Lung (tissue), 12 donors: ENCODE results near the gene NECTIN4. TPM values are rescaled to one million over a fixed set of nuclear protein-coding genes. Genes with fewer than 3 reads are reported as not detected.
A peak's percentile ranks its signal among the peaks of the same experiment; 100 is the strongest.

Source experiments
- ATAC-seq: fragments of 200-7000 bp; cut with Tn5 transposase; one replicate; pipeline ENCODE4 v1.9.1; 2020; ENCODE audit warnings: moderate number of reproducible peaks; ENCODE audit not compliant: insufficient read depth, low FRiP score
- DNase-seq, 3 donors: peaks; one replicate each; pipeline ENCODE4 v3.0.0-alpha.2; 2013 to 2017
- H3K27ac ChIP-seq, 2 donors: one replicate each; pipeline ENCODE4 v1.5.1; 2013; ENCODE audit warnings: mild to moderate bottlenecking in 2 of 2, moderate library complexity in 2 of 2, control low read depth in 1 of 2, inconsistent platforms in 1 of 2, low read depth in 1 of 2, low read length in 1 of 2
- H3K27me3 ChIP-seq, 3 donors: one replicate each; pipeline ENCODE4 v1.5.1; 2013; ENCODE audit warnings: low read length in 2 of 3; ENCODE audit not compliant: control insufficient read depth in 3 of 3, insufficient read depth in 3 of 3
- H3K36me3 ChIP-seq, 4 donors: one replicate each; pipeline ENCODE4 v1.5.1; 2013; ENCODE audit warnings: low read length in 4 of 4, mild to moderate bottlenecking in 1 of 4, moderate library complexity in 1 of 4; ENCODE audit not compliant: control insufficient read depth in 4 of 4, insufficient read depth in 4 of 4
- H3K4me1 ChIP-seq, 5 donors: one replicate each; pipeline ENCODE4 v1.5.1; 2013; ENCODE audit warnings: low read length in 5 of 5, mild to moderate bottlenecking in 2 of 5, moderate library complexity in 1 of 5; ENCODE audit not compliant: control insufficient read depth in 5 of 5, insufficient read depth in 5 of 5
- H3K4me3 ChIP-seq: one replicate; pipeline ENCODE4 v1.5.1; 2013; ENCODE audit warnings: mild to moderate bottlenecking, control low read depth, moderate library complexity
- H3K9ac ChIP-seq, 2 donors: one replicate each; pipeline ENCODE4 v1.5.1; 2013; ENCODE audit warnings: low read length in 2 of 2, control low read depth in 1 of 2; ENCODE audit not compliant: insufficient read depth in 1 of 2
- H3K9me3 ChIP-seq, 4 donors: one replicate each; pipeline ENCODE4 v1.5.1; 2013; ENCODE audit warnings: low read length in 3 of 4, mild to moderate bottlenecking in 1 of 4, moderate library complexity in 1 of 4; ENCODE audit not compliant: control insufficient read depth in 4 of 4, insufficient read depth in 3 of 4
- WGBS, 2 donors: extraction: QIAGEN DNeasy Blood & Tissue Kit; methylation state at CpG; one replicate each; pipeline ENCODE4 v1.1.7; 2013; 5-methylcytosine and 5-hydroxymethylcytosine counted together
- polyA plus RNA-seq, 2 donors: library from polyadenylated mRNA; stranded (reverse); fragments of 200-250 nt; gene quantifications; one replicate each; pipeline ENCODE4 v1.2.1, GENCODE V29; 2013
- total RNA-seq, 2 donors: library from RNA; depleted of rRNA in 1 of 2; stranded (reverse); fragments of >200 nt in 1 of 2; gene quantifications; one replicate each; pipeline ENCODE4 v1.2.1, GENCODE V29; 2014 to 2021
- TF ChIP-seq, protein P1 (sequence below): IDR thresholded peaks from 2 replicates; pipeline ENCODE4 v1.5.1; 2012; ENCODE audit warnings: mild to moderate bottlenecking; ENCODE audit errors: control extremely low read depth, extremely low read depth
- donor health status: control.
- donor health status: control.
- donor health status: Bipolar disorder and iron deficiency.
- donor health status: healthy.
- donor health status: DM: yes; HTN: yes; CAD: no.

The NECTIN4 gene
- total and polyA plus RNA-seq, 4 donors, result 6.2 to 12.5 (median 9.9) TPM

- no peaks in the 10 kb centered on the region for H3K36me3 ChIP-seq
- no peak overlapping the region for H3K4me3 ChIP-seq
- no peaks in the 10 kb centered on the region for H3K27me3 ChIP-seq
- TF ChIP-seq, protein P1, sequence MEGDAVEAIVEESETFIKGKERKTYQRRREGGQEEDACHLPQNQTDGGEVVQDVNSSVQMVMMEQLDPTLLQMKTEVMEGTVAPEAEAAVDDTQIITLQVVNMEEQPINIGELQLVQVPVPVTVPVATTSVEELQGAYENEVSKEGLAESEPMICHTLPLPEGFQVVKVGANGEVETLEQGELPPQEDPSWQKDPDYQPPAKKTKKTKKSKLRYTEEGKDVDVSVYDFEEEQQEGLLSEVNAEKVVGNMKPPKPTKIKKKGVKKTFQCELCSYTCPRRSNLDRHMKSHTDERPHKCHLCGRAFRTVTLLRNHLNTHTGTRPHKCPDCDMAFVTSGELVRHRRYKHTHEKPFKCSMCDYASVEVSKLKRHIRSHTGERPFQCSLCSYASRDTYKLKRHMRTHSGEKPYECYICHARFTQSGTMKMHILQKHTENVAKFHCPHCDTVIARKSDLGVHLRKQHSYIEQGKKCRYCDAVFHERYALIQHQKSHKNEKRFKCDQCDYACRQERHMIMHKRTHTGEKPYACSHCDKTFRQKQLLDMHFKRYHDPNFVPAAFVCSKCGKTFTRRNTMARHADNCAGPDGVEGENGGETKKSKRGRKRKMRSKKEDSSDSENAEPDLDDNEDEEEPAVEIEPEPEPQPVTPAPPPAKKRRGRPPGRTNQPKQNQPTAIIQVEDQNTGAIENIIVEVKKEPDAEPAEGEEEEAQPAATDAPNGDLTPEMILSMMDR, result no peak
- 70 to 84% methylated on average over 2 of the region's 2 CpGs for WGBS, 2 donors
- H3K4me1 ChIP-seq, result peaks cover 0 to 15% (median 3%) of the 10 kb centered on the region in 5 donors
- H3K27ac ChIP-seq, result peak overlapping the region in 1 of 2 donors; percentile 50
- H3K9me3 ChIP-seq, result no peaks in the 10 kb centered on the region
- DNase-seq (no peak), ATAC-seq (no peak)
- H3K9ac ChIP-seq, result no peak overlapping the region
Observed at GRCh38 chr1:161085165-161085564, 4.2 kb downstream of the NECTIN4 start.

GRCh38 chr1:161084597-161084988 is 4.8 kb downstream of the NECTIN4 start:
- H3K27ac ChIP-seq, result peak overlapping the region in 1 of 2 donors; percentile 90
- H3K9ac ChIP-seq, result no peak overlapping the region
- H3K27me3 ChIP-seq, result no peaks in the 10 kb centered on the region
- no peak overlapping the region for H3K4me3 ChIP-seq
- ATAC-seq (no peak), DNase-seq (peak in 2 of 3 donors; percentile 39 to 44)
- peaks cover 0 to 1% (median 0%) of the 10 kb centered on the region in 4 donors for H3K9me3 ChIP-seq
- no peaks in the 10 kb centered on the region for H3K36me3 ChIP-seq
- TF ChIP-seq, protein P1, result no peak
- WGBS, 2 donors, result 90 to 100% methylated on average over 1 of the region's 1 CpG
- H3K4me1 ChIP-seq, result peaks cover 0 to 9% (median 3%) of the 10 kb centered on the region in 5 donors

- H3K27ac ChIP-seq, result peak overlapping the region in 1 of 2 donors; percentile 90
- ATAC-seq (no peak), DNase-seq (no peak)
- WGBS, 2 donors, result 55 to 82% methylated on average over 10 of the region's 10 CpGs
- H3K4me1 ChIP-seq, result peaks cover 0 to 8% (median 3%) of the 10 kb centered on the region in 5 donors
- no peak overlapping the region for H3K9ac ChIP-seq
- H3K36me3 ChIP-seq, result no peaks in the 10 kb centered on the region
- H3K9me3 ChIP-seq, result peaks cover 0 to 4% (median 0%) of the 10 kb centered on the region in 4 donors
- H3K4me3 ChIP-seq, result no peak overlapping the region
- TF ChIP-seq, protein P1, result no peak
- H3K27me3 ChIP-seq, result peaks cover 0 to 4% (median 0%) of the 10 kb centered on the region in 3 donors
Observed at GRCh38 chr1:161083748-161084596, 5.4 kb downstream of the NECTIN4 start.
